Inflammatory macrophage (primary cell): ENCODE measurements around the gene TRAPPC5.

Experiments
- DNase-seq, 2 donors: peaks; one replicate each; pipeline ENCODE4 v3.0.0-alpha.2; 2020 to 2022

The TRAPPC5 gene

GRCh38 chr19:7733376-7733775, 52.7 kb downstream of the TRAPPC5 start:
- no peak for DNase-seq

GRCh38 chr19:7734220-7735203, 53.9 kb downstream of the TRAPPC5 start:
- DNase-seq: peak; percentile 86 to 92

GRCh38 chr19:7736148-7736547, 55.5 kb downstream of the TRAPPC5 start:
- DNase-seq: no peak

GRCh38 chr19:7737215-7737614, 56.6 kb downstream of the TRAPPC5 start:
- no peak for DNase-seq
